Measurements from ENCODE around the gene C1QTNF1. TPM values are rescaled to one million over a fixed set of nuclear protein-coding genes. Genes with fewer than 3 reads are reported as not detected.

Gene C1QTNF1
- total RNA-seq, 1 experiment from 2014 or later, result 4.0 TPM

- DNase-seq (ENCODE audit: low read depth, low spot score) (no peak), ATAC-seq (no peak)
- Histone ChIP-seq H4K20me1 (ENCODE audit: insufficient read depth) (no peaks in the 10 kb centered on the region; the same call in 1 of the 2 replicates), H3K36me3 (ENCODE audit: control insufficient read depth in 1 of 2, insufficient read depth in 2 of 2, low read length in 2 of 2) (peaks cover 56 to 78% of the 10 kb centered on the region in 2 experiments; a peak in 3 of 4 replicates), H3K9me2 (ENCODE audit: insufficient read depth) (no peaks in the 10 kb centered on the region), H3K27me3 (ENCODE audit: insufficient read depth, low read length) (no peaks in the 10 kb centered on the region), H3K9me3 (ENCODE audit: control insufficient read depth in 1 of 2, insufficient read depth in 1 of 2, low read depth in 1 of 2, low read length in 2 of 2) (no peaks in the 10 kb centered on the region), H3K4me2 (ENCODE audit: low read length) (no peak overlapping the region), H3K79me2 (ENCODE audit: insufficient read depth, low read length) (peaks cover 59% of the 10 kb centered on the region), H3K4me3 (replicated peaks in 1 of 2; ENCODE audit: low read depth in 1 of 2, low read length in 2 of 2) (no peak overlapping the region), H3K9ac (ENCODE audit: low read length) (no peak overlapping the region), H2AFZ (ENCODE audit: low read depth, low read length, poor library complexity, severe bottlenecking) (no peak overlapping the region), H3K4me1 (ENCODE audit: control insufficient read depth in 1 of 2, insufficient read depth in 2 of 2, low read length in 2 of 2) (no peaks in the 10 kb centered on the region), H3K27ac (ENCODE audit: low read depth, low read length) (no peak overlapping the region)
- CTCF ChIA-PET, result interaction anchor here (0.9 to 1.9 kb wide), 4 partner anchors 15 to 50 kb away, joined by 3 to 5 read pairs (median 4); partner anchors contain the start of genes CANT1 and LGALS3BP
- POLR2A ChIA-PET, result no interaction called here
- intact Hi-C loops (cut with micrococcal nuclease), result no loop called here
- TF ChIP-seq ZNF274 (IDR thresholded peaks at IDR 0.05; ENCODE audit: low read depth, low read length) (no peak), EZH2 (IDR thresholded peaks at IDR 0.05) (no peak), EGR1 (IDR thresholded peaks at IDR 0.05; ENCODE audit: low read depth) (no peak), FOSL1 (IDR thresholded peaks at IDR 0.05; ENCODE audit: low read depth) (no peak), MAX (IDR thresholded peaks at IDR 0.05) (no peak), SIN3A (IDR thresholded peaks at IDR 0.05; ENCODE audit: low read depth) (no peak), ELF1 (IDR thresholded peaks at IDR 0.05; ENCODE audit: borderline replicate concordance, low read depth) (no peak), TCF7L2 (IDR thresholded peaks at IDR 0.05; ENCODE audit: borderline replicate concordance, extremely low read depth, insufficient read depth, insufficient read length) (no peak), YY1 (IDR thresholded peaks at IDR 0.05; ENCODE audit: extremely low read depth, insufficient replicate concordance, low read depth, low read length) (no peak), ZBTB33 (IDR thresholded peaks at IDR 0.05; ENCODE audit: extremely low read depth, insufficient replicate concordance, low read length) (no peak), JUND (IDR thresholded peaks at IDR 0.05) (no peak), POLR2A (IDR thresholded peaks at IDR 0.05; ENCODE audit: borderline replicate concordance, extremely low read depth, insufficient read depth, insufficient read length) (no peak), CTCF (IDR thresholded peaks at IDR 0.05 in 2 of 3, conservative IDR thresholded peaks at IDR 0.05 in 1 of 3; ENCODE audit: borderline replicate concordance in 1 of 3, insufficient read depth in 1 of 3, low read depth in 2 of 3, low read length in 2 of 3) (no peak), ATF3 (IDR thresholded peaks at IDR 0.05) (no peak), CEBPB (IDR thresholded peaks at IDR 0.05; ENCODE audit: low read depth) (no peak)
- RAD21 ChIA-PET (ENCODE audit: low non-redundant PET in 1 of 2, low total read pairs in 2 of 2, uncharacterized antibody in 2 of 2, unreplicated experiment in 2 of 2), result interaction anchor here in 1 of 2 experiments (0.7 kb wide), 1 partner anchor 60 kb away, joined by 3 read pairs; no protein-coding TSS in a partner anchor
- no TSS peak for BruUV-seq (replicated peaks)
Measured at GRCh38 chr17:78995022-78995760, 28.8 kb upstream of the C1QTNF1 start.

Data from HCT116 (cell line).